HG03460 (cell line): Measurements from ENCODE around the gene CACNA1C.

ENCODE experiments used
- ATAC-seq: cut with Tn5 transposase; IDR thresholded peaks from one replicate; pipeline ENCODE4 v1.9.1; 2021; ENCODE audit not compliant: unreplicated experiment

CACNA1C gene

GRCh38 chr12:2191534-2192153, 138.9 kb downstream of the CACNA1C start:
- no peak for ATAC-seq

DNA sequence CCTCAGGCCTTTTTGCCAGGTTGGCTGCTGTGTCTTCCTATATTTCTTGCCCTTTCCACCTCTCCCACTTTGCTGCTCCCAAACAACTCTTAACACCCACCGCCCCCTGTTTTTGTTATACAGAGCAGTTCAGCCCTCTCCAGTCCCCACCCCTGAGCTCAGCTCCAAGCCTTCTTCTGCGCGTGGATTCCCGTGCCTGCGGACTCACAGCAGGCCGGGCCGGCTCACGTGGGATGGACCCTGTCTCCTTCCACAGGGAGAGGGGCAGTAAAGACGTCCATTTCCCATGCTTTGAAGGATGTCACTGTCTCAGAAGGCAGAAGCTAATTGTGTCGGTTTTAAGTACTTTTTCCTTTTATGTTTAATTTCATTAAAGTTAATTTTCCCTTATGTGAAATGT, 139.4 kb downstream of the CACNA1C start:
- no peak for ATAC-seq

DNA sequence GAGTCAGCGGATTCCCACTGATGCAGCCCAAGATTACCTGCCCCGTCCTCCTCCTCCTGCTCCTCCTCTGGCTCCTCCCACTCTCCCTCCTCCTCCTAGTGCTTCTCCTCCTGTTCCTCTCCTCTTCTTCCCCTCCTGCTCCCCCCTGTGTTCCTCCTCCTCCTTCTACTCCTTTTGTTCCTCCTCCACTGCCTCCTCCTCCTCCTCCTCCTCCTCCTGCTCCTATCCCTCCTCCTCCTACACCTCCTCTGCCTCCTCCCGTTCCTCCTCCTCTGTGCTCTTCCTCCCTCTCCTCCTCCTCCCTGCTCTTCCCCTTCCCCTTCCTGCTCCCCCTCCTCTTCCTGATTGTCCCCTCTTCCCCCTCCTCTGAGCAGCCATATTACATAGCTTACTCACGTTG, 141.3 kb downstream of the CACNA1C start:
- no peak for ATAC-seq

DNA sequence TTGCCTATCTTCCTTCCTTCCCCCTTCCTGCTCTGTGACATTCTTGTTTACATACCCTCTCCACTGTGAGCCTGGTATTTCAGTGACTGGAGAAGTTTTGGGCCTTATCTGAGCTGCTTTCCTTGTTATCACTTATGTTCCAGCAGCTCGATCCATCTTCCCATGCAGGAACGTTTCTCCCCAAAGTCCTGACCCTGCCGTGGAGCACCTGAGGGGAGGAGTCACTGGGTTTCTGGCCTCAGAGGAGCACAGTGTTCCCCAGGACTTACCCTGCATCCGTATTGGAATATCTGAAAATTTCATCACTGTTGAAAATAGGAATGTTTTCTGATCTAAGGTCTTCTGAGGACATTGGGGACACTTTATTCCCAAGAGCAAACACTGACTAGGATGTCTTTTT, 141.8 kb downstream of the CACNA1C start:
- no peak for ATAC-seq

- ATAC-seq: no peak
Observed at GRCh38 chr12:2195085-2195484, 142.3 kb downstream of the CACNA1C start.

GRCh38 chr12:2198005-2198501, 145.3 kb downstream of the CACNA1C start:
- no peak for ATAC-seq

DNA sequence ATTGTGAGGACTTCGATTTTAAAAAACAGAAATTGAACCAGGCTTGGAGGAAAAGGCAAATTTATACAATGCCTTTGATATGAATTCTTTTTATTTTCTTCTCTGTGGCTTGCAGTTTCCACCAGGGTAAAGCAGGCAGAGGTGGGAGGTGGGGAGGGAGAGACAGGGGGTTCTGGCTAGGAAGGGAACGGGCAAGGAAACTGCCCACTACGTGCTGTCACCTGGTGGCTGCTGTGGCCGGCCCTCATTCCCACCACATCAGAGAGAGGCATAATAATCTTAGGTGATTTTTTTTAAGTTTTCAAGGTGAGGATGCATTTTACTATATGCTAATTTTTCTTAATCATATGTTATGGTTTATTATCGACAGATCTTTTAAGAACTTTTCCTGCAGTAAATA, 145.8 kb downstream of the CACNA1C start:
- no peak for ATAC-seq

DNA sequence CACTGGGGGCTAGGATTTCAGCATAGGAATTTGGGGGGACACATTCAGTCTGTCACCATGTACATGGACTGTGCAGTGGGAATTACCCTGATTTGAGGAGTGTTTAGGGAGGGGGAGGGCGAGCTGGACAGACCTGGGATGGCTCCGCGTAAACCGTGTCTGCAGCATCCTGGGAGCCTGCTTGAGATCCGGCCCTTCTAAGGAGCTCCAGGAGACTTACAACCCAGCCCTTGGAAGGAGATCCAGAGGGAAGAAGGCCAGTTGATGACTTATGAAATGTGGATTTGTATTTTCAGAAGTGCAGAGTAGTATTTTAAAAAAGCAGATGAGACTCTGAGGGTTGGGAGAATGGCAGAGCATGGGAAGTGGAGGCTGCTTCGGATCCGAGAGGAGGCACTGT, 153.2 kb downstream of the CACNA1C start:
- ATAC-seq: no peak

- ATAC-seq: no peak
Observed at GRCh38 chr12:2208837-2209635, 156.2 kb downstream of the CACNA1C start.

DNA sequence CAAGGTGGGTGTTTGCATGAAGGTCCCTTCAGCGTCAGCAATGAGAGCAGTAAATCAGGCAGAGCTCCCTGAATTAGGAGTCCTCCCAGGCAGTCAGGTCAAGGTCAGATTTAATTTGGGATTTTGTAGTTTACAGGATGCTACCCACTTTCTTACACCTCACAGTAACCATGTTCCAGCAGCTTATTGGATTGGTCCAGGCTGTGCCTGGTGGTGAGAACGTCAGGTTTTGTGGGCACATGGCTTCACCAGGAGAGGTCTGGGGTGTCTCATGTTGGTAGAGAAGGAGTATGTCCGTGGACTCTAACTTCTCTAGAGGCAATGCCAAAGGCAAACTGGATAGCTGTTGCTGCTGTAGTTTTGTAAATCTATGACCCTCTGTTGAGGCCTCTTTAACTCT, 158.3 kb downstream of the CACNA1C start:
- no peak for ATAC-seq

GRCh38 chr12:2212537-2212936, 159.8 kb downstream of the CACNA1C start:
- no peak for ATAC-seq

GRCh38 chr12:2212971-2213869, 160.4 kb downstream of the CACNA1C start:
- no peak for ATAC-seq

GRCh38 chr12:2214411-2214810, 161.6 kb downstream of the CACNA1C start:
- no peak for ATAC-seq

- no peak for ATAC-seq
Observed at GRCh38 chr12:2215709-2216560, 163.1 kb downstream of the CACNA1C start.

DNA sequence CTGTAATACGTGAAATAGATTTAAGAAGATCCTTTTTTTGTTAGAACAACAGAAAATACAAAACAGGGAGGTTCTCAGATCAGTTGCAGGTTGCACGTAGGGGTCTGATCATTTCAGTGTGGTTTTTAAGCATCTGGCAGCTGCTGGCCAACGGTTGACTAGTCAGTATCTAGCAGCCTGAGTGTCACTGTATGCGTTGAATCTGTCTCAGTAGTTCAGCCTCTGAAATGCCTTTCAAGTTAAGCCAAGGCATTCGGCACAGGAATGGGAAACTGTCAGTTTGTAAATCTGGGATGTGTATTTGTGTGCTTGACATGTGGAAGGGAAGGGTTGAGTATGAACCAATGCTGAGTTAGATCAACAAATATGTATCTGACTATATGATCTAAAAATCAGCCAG, 165.9 kb downstream of the CACNA1C start:
- ATAC-seq: no peak

DNA sequence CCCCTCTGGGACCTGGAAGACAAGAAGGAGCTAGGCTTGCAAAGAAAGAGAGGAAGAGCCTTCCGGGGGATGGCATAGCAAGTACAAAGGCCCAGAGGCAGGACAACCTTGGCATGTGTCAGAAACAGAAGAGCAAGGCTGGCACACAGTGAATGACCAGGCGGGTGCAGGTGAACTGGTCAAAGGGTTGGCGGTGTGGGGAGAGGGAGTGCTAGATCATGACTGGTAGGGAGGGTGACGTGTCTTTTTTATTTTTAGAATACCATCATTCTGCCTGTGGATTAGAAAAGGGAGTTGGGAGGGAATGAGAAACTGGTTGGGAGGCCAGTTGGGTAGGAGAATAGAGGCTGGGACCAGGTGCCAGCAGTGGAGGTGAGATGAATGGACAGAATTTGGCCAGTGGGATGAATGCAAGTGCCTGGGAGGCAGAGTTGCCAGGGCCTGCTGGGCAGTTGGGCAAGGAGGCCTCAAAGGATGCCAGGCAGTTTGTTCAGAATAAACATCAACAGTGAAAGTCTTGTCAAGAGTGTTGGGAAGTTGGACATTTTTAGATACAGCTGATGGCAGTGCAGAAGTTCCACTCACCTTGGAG, 168.3 kb downstream of the CACNA1C start:
- no peak for ATAC-seq

DNA sequence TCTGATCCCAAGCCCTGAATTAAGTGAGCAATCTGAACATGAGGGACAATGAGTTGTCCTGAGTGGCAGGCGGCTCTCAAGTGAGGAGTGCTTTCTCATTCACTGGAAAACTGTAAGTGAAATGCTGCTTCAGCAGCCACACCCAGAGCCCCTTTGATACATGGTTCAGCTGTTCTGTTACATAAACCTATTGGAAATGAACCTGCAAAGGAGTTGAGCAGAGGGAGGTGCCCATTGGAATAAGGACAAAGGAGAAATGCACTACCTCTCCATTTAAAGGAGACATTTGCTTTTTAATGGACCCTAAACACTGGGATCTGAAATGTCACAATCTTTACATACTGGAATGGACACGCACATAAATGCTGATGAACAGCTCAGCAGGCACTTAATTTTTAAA, 169.9 kb downstream of the CACNA1C start:
- ATAC-seq: no peak

GRCh38 chr12:2224961-2225360, 172.2 kb downstream of the CACNA1C start:
- no peak for ATAC-seq

- no peak for ATAC-seq
Observed at GRCh38 chr12:2225696-2226095, 172.9 kb downstream of the CACNA1C start.

DNA sequence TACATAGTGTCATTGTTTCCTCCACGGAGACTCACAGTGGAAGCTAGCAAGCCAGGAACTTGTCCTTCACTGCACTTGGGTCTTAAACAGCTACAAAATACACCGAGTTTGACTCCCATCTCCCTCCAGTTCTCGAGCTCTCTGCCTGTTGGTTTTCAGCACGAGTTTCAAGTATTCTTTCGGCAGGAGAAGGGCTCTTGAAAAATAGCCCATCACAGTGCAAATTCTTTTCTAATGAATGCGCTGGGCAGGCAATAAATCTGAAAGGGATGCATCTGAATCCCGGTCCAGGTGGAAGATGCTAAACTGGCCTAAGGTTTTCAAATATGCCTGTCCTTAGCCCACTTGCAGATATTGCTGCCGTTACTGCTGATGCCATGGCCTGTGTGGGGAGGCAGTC, 173.9 kb downstream of the CACNA1C start:
- ATAC-seq: no peak
